HG02798 (cell line): ENCODE results near the gene RAPGEF3.

Experiments
- ATAC-seq: cut with Tn5 transposase; IDR thresholded peaks from one replicate; pipeline ENCODE4 v1.9.1; 2021; ENCODE audit warnings: mild to moderate bottlenecking; ENCODE audit not compliant: unreplicated experiment, poor library complexity

Gene RAPGEF3

DNA sequence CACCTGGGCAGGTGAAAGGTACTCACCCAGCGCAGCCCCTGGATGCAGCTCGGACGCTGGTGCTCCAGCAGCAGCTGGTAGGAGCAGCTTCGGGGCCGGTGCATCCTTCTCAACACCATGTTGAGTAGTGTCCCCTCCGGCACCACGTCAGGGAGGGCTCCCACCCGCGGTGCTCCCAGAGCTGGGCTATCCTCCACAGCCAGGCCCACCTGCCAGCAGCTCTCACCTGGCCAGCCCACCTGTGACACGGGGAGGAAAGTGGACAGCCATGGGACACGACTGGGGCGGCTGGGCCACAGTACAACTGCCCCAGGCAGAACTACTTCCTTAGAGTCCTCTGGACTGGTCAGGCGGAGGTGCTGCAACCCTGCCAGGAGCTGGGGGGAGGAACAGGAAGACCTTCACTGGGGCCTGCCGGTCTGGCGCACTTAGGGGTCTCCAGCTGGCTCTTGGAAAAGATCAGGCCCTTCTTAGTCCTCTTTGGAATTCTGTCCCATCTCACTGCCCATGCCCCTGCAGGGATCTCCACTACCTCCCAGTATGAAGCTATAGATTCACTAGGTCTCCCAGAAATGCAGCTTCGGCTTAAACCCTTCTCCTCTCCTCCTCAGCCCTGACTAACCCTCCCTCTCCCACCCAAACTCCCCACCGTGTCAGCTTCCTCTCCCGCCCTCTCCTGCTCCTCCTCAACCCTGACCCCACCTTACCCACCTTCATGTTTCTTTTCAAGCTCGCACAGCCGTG, 668 bp downstream of the RAPGEF3 start:
- ATAC-seq = no peak

DNA sequence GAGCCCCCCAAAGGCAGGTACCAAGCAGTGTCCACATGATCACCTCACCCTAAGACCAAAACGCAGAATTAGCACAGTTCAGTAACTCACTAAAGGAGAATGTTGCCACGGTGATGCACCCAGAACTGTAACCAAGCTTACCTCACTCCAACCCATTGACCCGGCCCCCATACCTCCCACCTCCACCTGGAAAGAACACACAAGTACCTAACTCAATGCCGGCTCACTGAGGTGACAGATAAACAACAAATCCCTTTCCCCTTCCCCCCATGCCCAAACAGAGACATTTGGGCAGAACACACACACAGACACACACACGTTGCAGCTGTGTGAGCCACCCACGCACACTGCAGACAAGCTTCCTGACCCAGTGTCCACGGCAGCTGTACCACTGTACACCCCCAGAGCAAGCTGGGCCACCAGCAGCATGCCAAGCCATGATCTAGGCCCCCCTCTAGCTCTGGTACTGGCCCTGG, 1.3 kb downstream of the RAPGEF3 start:
- ATAC-seq = no peak

DNA sequence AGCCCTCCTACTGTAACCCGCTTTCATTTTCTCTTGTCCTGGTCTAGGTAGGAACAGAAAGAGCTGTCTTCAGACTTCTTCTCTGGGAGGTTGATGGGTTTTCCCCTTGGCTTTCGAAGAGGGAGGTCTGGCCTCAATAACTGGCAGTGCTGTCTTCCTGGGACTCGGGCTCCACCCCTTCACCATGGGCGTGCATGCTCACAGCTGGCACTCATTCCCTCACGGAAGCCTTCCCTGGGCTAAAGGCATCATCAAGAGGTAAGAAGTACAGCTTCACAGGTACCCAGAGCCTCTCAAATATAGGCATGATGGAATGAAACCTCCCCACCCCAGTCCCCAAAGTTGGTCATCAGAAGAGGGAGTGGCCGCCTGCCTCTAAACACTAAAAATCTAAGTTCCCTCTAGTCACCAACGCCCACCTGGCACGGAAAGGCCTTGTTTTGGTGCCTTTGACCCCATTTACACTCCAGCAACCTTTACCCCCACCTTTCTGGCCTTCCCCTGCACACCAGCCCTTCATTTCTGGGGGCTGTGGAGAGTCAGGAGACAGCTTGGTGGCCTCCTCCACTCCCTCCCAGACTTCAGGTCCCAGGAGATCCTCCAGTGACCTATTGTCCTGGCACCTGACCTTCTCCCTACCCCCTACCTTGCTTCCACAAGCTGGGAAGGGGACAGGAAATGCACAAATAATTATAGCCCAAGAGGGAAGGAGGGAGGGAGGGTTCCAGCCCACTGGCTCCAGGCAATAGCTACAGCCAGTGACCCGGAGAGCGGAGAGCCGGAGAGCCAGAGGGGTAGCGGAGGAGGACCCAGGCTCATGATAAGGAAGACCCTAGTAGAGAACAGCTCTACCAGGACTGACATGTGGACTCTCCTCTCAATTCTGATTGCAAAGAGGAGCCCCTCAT, 2.8 kb downstream of the RAPGEF3 start:
- ATAC-seq = peak; percentile 80

DNA sequence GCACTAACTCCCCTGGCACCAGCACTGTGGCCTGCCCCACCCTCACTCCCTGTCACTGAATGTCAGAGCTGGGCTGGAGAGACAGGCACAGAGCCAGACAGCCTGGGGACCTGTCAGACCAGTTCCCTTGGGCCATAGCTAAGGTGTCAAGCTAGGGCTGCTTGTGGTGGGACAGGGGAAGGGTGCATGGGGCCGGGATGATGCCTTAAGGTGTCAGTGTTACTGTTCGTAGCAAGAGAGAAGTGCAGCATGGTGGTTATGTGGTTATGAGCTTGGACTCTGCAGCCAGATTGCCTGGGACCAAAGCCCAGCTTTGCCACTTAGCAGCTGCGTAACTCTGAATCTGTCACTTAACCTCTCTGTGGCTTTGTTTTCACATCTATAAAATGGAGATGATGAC, 3.8 kb downstream of the RAPGEF3 start:
- ATAC-seq = peak; percentile 32

DNA sequence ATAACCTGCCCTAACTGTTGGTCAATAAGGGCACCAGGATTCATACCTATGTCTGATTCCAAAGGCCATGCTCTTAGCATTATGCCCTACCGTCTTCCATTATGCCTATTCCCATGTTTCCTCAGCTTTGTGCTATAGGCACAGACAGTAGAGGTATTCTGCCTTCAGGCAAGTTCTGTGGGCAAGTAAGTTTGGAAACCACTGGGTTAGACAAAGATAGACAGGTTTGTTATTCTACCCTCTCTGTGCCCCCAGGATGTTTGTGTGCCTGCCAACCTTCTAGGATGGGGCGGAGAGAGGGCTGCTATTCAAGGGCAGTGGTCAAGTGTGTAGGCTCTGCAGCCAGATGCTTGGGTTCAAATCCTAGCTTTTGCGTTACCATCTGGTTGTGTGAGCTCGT, 4.6 kb downstream of the RAPGEF3 start:
- no peak for ATAC-seq

DNA sequence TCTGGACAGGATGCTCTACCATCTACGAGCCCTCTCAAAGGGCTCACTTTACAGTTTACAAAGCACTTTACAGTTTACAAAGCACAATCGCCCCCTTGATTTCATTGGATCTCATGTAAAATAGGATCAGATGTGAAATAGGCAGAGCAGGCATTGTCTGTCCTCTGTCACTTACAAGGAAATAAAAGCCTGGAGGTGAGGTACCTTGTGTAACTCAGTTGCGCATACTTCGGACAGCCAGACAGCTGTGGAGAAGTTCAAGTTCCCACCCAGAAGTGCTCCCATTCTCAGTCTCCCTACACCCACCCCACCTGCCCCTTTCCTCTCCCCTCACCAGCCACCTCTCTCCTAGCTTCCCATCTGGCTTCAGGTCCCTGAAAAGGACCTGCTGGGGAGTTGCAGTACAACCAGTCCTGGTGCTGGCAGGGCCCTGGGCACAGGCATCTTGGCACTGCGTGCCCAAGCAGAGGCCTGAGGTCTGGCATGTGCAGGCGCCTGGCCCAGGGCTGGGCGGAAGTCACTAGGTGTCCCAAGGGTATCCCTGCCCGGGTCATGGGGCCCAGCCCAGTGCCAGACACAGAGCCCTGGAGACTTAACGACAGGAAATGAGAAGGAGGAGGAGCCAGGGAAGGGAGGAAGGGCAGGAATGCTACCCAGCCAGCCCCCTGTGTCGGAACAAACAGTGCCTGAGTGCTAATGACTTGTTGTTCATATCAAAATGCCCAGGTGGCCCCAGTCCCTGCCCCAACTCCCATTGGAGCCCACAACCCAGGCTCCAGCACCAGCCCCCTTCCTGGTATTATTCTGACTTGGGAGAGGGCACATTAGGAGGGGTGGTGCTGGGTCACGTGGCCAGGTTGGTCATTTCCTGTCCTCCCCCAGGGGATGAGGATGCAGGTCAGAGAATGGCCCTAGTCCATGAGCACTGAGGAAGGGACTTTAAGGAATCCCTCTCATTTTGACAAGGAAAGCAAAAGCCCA, 5.4 kb downstream of the RAPGEF3 start:
- no peak for ATAC-seq

DNA sequence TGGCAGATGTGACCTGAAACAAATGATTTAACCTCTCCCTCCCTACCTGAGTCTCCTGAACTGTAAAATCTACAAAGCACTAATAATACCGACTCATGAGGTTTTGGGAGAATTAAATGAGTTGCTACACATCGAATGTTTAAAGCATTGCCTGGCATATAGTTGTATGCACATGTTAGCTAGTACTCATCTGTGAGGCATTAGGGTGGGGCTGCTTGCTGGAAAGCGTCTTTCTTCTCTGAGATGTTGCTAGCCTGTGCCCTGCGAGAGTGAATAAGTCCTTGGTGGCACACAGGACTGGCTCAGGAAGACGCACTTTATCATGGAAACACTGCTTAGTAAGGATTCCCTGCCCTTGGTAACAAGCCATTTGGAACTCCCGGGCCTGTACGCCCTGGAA, 6.1 kb downstream of the RAPGEF3 start:
- no peak for ATAC-seq

DNA sequence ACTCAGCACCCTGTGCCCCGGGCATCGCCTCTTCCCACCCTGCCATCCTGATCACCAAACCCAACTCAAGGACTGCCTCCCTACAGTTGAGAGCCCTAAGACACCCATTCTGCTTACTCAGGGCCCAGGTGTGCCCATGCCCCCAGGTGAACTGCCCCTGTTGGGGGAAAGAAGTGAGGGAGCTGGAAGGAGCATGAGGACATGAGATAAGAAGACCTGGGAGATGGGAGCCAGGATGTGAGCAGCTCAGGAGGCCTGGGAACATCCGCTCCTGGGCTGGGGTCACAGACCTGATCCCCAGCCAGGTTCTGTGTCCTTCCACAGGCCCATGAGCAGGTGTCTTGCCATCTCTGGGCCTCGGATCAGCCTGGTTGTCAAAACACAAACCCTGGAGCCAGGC, 6.6 kb downstream of the RAPGEF3 start:
- ATAC-seq = no peak

DNA sequence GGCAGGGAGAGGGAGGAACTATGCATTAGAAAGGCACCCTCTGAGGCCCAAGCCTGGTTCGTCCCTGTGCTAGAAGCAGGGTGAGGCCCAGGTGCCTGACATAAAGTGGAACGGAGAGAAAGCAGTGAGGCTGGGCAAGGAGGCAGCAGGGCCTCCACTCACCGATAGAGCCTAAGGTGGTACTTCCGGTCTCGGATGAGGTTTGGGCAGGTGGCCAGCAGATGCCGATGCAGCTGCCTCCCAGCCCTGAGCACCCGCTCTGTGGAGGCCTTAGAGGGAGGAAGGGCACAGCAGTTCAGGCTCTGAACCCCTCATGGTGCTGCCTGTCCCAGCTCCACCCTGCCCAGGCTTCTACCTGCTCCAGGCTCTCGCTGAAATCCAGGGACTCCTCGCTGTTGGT, 7.1 kb downstream of the RAPGEF3 start:
- no peak for ATAC-seq

DNA sequence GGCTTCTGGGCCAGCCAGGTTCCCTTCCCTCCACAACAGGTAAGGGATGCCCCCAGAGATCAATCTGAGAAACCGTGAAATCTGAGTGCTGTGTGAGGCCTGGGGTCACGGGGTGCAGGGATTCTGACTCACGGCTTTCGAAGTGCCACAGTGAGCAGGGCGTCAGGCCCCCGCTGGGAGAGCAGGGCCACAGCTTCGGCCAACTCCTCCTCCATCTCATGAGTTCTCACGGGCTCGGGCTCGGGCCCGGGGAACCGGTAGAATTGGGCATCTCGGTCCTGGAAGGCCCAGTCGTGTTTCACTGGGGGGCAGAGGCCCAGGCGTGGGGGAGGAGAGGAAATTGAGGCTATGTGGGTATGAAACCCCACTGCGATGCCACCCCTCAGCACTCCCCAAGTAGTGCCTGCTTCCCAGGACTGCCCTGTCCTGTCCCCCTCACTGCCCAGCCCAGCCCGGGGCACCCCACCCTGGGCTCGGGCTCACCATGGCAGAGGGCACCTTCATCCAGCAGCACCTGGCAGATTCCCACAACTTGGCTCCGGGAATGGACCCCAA, 7.7 kb downstream of the RAPGEF3 start:
- no peak for ATAC-seq

DNA sequence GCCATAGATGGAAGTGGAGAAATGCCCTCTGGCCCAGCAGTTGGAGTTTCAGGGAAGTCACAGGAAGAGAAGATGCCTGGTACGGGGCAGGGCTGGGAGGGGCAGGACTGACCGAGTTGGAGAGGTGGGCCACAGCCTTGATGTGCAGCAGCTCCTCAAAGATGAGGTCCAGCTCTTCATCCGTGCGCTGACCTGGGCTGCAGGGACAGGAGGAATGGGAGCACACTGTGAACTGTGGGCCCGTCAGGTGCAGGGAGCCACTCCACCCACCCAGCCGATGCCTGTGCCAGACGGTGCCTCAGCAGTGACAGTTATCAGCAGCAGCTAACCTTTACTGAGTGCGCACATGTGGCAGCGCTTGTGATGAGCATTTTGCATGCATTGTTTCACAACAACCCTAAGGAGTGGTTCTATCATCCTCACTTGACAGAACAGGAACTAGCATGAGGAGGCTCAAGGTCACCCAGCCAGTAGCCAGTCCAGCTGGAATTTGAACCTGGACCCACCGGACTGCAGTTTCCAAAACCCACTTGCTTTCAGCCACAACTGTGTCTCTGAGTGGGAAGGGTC, 8.4 kb downstream of the RAPGEF3 start:
- no peak for ATAC-seq

DNA sequence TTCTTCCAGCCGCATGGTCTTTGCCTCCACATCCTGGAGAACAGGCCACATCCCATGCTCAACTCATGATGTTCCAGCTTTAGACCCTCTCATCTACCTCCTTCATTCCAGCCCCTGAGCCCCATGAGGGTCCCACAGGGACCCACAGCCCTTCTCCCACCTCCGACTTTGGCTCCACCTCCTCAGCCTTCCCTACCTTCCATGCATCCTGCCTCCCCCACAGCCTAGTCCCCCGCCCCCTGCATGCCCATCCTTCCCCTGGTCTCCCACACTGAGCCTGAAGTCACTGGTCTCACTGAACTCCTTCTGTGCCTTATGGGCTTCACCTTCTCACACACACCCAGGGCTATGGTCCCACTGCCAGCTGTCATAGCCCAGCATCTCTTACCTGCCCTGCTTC, 9.8 kb downstream of the RAPGEF3 start:
- ATAC-seq = no peak

DNA sequence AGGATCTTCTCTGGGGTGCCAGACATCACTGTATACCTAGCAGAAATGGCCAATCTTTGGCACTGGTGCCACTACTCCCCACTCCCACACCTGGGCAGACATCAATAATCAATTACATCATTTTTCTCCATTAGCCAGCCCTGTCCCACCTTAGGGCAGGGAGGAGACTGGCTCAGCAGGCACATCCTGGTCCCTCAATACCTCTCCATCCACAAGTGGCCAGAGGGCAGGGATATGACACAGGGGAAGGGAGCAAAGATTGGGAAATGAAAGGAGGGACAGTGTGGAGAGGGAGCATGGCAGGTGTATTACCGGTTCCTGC, 10.2 kb downstream of the RAPGEF3 start:
- ATAC-seq = no peak

DNA sequence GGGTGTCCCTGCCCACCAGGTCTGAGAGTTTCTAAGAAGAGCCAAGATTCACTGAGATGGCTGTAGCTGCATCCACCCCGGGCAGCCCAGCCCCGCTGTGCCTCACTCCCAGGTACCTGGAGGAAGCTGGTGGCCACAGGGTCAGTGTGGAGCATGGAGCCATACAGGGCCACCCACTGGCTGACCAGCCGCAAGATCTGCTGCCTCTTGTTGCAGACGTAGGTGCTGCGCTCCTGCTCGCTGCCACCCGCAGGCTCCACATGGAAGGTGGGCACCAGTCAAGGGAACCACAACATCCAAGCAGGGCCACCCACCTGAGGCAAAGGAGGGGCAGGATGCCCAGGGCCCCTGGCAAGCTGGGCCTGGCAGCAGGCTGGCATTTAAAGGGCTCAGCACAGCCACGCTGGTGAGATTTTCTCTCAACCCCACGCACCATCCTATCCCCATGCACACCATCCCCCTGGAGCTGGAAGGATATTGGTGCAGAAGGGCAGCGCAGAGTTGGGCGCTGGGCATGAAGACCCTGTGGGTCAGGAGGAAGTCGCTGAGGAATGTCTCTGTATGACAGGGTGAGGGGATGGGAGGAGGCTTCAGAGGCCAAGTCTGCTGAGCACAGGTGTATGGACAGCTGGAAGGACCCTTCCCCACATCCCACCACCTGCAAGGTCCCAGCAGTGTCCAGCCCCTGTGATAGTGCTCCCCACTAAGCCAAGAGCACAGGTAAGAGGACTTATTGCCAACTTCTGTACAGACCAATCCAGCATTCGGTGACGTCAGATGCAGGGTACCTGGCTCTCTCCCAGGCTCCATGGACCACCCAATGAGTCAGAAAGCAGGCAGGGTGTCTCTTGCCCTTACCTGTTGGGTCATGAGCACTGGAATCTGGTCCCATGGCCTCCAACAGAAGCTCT, 10.8 kb downstream of the RAPGEF3 start:
- ATAC-seq = no peak

DNA sequence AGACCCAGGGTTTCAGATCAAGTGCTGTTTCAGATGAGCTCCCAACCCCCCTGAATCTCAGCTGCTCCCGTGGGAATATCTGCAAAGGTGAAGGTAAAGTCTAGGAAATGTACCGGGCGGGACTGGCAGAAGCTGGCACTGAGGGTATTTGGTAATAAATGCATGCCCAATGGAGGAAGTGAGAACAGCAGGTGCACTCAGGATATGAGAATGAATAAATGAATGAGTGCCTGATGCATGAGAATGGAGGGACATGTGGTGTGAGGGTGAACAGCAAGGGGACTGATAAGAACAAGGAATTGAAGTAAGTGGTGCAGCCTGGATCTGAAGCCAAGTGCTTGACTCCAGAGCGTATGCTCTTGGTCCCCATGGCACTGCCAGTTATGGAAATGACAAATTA, 11.6 kb downstream of the RAPGEF3 start:
- peak; percentile 34 for ATAC-seq

DNA sequence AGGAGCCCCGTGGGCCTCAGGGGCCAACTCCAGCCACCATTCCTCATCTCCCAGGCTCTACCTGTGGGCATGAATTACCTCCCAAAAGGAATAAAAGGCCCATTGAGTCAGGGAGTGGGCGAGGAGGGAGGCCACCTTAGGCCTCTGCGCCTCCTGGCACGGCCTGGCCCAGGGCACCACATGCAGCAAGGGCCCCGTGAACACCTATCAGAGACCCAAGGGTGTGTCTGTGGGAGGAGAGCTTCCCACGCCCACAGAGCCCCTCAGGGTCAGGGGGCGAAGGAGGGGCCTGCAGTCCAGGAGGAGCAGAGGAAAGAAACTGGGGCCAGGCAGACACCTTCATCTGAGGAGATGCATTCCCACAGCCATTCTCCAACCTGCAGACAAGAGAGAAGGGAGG, 12.2 kb downstream of the RAPGEF3 start:
- no peak for ATAC-seq

DNA sequence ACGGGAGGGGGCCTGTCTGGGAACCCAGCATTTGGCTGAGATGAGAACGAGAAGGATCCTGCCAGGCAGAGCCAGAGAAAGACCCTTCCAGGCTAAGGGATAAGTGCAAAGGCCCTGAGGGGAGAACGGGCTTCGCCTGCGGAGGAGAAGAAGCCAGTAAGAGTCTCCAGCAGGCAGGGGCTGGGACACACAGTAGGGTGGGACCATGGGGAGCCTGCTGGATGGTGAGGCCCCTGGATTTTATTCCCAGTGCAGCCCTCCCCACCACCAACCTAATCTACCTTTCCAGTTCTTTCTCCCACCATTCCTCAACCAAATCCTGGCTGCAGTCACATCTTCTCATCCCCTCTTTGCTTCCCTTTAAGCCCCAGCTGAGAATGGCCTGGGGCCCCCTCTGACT, 12.6 kb downstream of the RAPGEF3 start:
- no peak for ATAC-seq

DNA sequence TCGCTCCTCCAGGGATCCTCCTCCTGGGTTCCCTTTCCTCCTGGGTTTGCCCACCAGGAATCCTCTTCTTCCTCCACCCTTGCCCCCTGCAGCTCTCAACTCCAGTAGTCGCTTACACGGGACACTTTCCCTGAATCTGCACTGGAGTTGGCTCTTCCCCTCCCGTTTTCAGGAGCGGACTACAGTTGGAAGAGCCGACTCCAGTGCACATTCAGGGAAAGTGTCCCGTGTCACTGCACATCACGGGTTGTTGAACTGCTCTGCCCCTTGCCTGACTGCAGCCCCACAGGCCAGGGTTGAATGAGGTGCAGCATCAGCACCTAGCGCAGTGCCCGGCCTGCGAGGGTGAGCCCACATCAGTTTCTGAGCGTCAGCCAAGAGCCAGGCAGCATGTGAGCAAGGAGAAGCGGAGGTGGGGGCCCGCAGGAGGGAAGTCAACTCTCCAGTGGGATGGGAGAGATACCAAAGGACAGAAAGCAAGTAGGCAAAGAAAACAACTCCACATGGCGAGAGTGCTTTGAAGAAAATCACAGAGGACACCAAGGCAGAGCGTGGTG, 13.1 kb downstream of the RAPGEF3 start:
- ATAC-seq = no peak
